NCI-H69 (cell line): ENCODE data around the gene NLRP5.
A peak's percentile ranks its signal among the peaks of the same experiment; 100 is the strongest.
"Not testable (repeated sequence)": the region's sequence is repeated elsewhere in the genome, so short reads cannot be mapped to it uniquely, and the experiment has no call there.

Experiments used
- DNase-seq: peaks from one replicate; lab custom pipeline; 2025; lab: John Stamatoyannopoulos, UW

Gene NLRP5

GRCh38 chr19:56076498-56076897, 89.9 kb downstream of the NLRP5 start:
- DNase-seq, result peak; percentile 60

DNA sequence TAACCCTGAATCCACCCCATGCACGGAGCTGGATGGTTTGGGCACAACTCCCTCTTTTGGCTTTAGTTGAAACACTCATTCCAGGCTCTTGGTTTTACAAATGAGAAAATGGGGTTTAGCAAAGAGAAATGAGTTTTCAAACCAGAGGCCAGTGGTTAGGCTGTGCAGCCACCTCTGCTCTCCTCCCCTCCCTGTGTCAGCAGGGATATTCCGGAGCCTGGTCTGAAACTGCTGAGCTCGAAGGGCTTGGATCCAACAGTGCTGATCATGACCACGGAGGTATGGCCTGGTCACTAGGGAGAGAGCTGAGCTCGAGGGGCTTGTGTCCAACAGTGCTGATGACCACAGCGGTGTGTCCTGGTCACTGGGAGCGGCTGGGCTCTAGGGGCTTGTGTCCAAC, 93.0 kb downstream of the NLRP5 start:
- DNase-seq, result no peak

DNA sequence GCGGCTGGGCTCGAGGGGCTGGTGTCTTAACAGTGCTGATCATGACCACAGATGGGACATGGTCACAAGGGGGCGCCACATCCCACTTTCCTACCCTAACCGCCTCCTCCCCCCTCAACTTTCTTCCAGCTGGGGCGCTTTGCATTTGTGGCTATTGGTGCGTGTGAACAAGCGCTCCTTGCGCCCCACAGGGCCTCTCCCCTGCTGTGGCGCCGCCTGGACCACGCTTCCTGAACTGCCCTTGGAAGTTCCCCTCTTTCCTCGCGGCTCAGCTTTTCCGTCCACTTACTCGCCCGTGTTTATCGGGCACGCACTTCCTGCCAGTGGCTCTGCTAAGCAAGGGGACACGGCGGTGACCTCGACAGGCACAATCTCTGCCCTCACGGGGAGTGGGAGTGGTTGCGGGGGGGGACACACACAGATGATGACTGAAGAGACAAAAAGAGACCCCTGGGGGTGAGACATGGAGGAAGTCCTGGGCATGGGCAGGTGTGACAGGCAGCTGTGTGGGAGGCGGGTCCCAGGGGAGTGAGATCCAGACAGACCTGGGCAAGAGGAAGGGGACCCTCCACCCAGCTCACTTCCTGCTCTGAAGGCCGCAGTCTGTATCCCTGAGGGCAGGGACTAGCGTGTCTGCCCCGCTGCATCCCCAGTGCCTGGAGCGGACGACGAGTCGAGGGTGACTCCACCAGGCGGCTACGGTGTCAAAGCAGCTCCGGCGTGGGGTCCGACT, 94.3 kb downstream of the NLRP5 start:
- peak; percentile 93 for DNase-seq

DNA sequence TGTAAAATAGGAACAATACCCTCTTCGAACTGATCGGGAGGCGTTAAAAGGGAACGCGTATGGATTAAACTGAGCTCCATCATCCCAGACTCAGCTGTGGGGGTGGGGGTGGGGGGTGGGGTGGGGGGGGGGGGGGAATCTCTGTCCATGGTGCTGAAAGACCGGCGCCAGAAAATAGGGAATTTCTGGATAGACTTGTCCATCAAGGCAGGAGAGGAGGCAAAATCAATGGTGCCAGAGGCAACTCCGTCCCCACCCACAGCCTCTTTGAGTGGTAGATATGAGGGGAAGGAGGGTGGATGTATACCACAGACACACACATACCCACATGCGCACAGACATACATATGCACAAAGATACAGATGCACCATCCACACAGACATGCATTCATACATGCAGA, 97.1 kb downstream of the NLRP5 start:
- DNase-seq, result no peak

DNA sequence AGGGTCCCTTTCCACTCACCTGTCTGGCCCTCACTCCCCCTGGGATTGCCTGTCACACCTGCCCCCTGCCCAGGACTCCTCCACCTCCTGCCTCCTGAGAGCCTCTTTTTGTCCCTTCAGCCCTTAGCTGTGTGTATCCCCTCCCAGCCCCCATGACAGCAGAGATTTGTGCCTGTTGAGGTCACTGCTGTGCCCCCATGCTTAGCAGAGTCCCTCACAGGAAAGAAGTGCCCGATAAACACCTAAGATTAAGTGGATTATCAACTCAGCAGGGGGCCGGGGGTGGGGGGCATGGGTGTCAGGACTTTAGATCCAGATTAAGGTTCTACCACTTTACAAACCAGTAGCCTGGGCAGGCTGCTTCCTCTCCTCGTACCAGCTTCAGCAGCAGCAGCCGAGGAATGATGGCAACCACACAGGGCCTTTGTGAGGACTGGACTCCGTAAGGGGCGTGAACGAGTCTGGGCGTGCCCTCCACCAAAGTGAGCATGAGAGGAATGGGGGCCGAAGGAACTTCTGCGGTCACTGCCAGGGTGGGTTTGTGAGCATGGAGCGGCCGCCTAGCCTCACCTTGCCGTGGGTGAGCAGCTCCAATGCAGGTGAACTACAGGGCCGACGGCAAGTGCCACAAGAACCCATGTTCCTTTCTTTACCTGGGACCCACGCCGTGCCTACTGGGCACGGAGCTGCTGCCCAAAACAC, 98.4 kb downstream of the NLRP5 start:
- DNase-seq, result no peak

GRCh38 chr19:56085571-56086275, 99.1 kb downstream of the NLRP5 start:
- no peak for DNase-seq

DNA sequence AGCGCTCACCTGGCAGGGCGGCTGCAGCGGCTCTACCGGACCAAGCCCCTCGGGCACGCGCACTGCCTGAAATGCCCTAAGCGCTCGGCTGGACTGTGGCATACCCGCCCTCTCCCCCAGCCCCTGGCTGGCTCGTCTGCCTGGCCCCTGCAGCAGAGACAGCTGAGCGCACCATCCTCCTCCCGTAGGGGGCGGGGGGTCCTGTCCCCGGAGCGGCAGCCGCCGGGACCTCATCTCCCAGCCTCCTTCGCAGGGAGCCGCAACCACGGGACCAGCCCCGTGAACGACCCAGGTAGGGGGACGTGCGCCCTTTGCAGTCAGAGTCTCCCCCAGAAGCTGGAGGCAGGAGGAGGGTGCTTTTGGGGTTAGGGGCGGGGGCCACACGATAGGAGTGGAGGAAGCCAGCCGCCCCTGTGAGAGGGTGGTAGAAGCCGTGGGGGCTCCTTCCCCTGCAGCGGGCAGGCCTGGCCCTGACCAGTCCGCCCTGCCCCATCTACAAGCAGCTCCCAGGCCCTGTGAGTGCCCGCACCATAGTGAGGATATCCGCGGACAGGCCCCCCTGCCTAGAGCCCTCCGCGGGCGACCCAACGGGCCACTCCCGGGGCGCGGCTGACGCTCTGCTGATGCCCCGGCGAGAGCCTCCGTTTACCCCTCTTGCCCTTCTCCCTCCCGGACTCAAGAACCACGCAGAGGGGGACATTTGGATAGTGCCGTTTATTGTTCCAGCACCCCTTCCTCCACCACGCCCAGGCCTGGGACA, 100.3 kb downstream of the NLRP5 start:
- no peak for DNase-seq

DNA sequence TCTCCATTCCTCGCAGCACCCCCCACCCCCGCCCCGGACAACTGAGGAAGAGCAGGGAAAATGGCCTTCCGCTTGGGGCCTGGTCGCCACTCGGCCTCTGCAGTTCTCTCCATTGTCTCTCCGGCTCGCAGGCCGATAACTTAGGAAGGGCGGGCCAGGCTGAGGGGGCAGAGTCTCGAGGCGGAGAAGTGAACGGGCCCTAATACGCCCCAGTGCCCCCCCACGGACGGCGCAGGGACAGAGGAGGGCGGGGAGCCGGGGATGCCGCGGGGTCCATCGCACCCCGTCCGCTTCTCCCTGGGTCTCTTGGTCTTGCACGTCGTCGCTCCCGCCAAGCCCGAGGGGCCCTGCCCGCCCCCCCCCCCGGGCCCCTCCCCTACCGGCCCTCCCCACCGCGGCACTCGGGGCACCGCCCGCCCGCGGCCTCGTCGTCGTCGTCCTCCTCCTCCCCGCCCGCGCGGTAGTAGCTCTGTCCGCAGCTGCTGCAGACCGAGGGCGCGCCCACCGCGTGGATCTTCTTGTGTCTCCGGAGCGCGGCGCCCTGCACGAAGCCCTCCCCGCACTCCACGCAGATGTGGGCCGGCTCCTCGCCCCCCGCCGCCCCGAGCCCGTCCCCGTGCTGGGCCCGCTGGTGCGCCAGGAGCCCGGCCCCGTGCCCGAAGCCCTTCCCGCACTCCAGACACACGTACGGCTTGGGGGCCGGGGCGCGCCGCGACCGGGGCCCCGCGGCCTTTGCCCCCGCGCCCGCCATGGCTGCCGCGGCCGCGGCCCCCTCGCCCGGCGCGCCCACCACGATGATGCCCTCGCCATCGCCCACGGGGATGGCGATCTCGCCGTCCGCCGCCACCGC, 101.3 kb downstream of the NLRP5 start:
- DNase-seq, result no peak

DNA sequence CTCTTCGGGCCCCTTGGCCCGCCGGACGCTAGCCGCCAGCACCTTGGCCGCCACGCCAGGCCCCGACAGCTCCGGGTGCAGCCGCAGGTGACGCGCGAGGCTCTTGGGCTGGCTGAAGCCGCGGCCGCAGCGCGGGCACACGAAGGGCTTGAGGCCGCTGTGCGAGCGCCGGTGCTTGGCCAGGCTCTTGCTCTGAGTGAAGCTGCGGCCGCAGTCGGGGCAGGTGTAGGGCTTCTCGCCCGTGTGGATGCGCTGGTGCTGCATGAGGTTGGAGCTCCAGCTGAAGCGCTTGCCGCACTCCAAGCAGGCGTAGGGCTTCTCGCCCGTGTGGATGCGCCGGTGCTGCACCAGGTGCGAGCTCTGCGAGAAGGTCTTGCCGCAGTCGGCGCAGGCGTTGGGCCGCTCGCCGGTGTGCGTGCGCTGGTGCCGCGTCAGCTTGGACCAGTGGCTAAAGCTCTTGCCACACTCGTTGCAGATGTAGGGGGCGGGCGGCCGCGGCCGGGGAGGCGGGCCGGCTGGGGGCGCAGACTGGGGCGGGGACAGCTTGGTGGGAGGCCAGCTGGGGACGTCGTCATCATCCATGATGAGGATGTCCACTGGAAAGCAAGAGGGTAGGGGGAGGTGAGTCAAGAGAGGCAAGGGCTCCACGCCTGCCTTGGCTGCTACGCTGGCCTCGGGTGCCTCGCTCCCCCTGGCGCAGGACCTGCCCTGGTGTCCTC, 102.1 kb downstream of the NLRP5 start:
- no peak for DNase-seq

DNA sequence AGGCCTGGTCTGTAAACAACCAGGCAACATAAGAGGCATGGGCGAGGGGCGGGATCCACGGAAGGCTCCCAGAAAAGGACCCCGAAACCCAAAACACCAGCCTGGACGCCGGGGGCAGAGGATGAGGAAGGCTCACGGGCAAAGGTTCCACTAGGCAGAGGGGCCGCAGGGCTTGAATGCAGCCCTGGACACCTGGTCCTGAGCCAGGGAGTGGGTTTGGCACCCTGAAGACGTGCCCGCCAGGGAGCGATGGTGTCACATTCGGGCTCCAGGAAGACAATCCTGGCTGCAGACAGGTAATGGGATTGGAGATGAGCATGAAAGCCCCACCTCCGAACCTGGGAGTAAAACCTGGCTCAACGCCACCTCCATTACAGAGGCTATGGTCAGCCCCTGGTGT, 102.8 kb downstream of the NLRP5 start:
- no peak for DNase-seq

DNA sequence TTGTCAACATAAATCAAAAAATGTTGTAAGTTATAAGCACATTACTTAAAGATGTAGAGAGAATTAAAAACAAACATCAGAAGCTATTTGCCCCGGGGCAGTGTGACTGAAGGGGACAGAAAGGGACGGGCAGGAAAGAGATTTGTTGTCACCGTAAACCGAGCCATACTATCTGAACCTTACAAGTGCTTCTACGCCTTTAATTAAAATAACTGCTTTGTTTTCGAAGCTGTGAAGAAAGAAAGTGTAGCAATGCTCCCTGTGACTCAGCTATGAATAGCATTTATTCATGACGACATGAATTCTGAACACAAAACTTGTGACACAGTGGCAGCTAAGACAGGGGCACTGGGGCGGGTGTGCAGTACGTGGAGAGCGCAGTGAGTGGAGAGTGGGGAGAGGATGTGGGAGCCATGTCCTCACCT, 104.5 kb downstream of the NLRP5 start:
- no peak for DNase-seq

- DNase-seq, result no peak
These were observed 105.4 kb downstream of the NLRP5 start for GRCh38 chr19:56091751-56092546.

- no peak for DNase-seq
These were observed 106.4 kb downstream of the NLRP5 start for GRCh38 chr19:56092685-56093631.

DNA sequence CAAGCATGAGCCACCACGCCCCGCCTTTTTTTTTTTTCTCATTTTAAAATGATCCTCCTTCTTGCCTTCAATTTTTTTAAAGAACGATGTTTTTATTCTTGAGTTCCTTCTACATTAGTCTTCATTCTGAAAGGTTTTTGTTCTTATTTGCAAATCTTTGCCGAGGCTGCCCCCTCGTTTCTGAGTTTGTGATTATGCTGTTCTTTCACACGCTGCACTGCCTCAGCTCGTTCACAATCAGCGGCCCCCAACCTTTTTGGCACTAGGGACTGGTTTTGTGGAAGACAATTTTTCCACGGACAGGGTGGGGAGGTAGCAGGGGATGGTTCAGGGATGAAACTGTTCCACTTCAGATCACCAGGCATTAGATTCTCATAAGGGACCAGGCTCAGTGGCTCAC, 107.9 kb downstream of the NLRP5 start:
- DNase-seq, result no peak

- no peak for DNase-seq
These were observed 110.1 kb downstream of the NLRP5 start for GRCh38 chr19:56096665-56097064.

- DNase-seq, result no peak
These were observed 110.7 kb downstream of the NLRP5 start for GRCh38 chr19:56097306-56097705.

DNA sequence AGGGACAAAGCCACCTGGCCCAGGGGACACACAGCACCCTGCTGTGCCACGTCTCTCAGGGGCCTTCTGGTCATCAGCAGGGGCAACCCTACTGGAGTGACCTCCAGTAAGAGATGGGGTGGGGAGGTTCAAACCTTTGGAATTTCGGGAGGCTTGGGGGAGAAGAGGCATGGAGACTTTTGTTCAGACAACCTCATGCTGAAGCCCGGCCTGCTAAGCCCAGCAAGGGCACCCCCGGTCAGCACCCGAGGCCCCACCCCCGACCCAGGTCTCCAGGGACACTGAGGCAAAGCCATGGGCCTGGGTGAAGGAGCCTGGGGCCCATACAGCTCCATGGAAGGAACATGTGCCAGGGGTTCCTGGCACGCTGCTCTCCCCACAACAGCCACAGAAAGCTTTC, 111.2 kb downstream of the NLRP5 start:
- no peak for DNase-seq

- not testable (repeated sequence) for DNase-seq
These were observed 111.7 kb downstream of the NLRP5 start for GRCh38 chr19:56098237-56098636.
